Skeletal muscle satellite cell (primary cell): ENCODE data around the gene KLHL12.
"Not testable (repeated sequence)": the region's sequence is repeated elsewhere in the genome, so short reads cannot be mapped to it uniquely, and the experiment has no call there.

Experiments
- H3K27me3 ChIP-seq: 2 replicates; pipeline ENCODE4 v1.7.0; 2013; ENCODE audit warnings: low read length; ENCODE audit not compliant: control insufficient read depth, insufficient read depth
- H3K36me3 ChIP-seq: 2 replicates; pipeline ENCODE4 v1.7.0; 2013; ENCODE audit warnings: mild to moderate bottlenecking, control low read depth, low read length; ENCODE audit not compliant: insufficient read depth
- H3K4me1 ChIP-seq: 2 replicates; pipeline ENCODE4 v1.7.0; 2013; ENCODE audit warnings: low read length; ENCODE audit not compliant: control insufficient read depth, insufficient read depth
- H3K4me2 ChIP-seq: 2 replicates; pipeline ENCODE4 v1.7.0; 2013; ENCODE audit warnings: mild to moderate bottlenecking, low read length
- H3K4me3 ChIP-seq: 2 replicates; pipeline ENCODE4 v1.7.0; 2013; ENCODE audit warnings: low read length
- H3K9ac ChIP-seq: 2 replicates; pipeline ENCODE4 v1.7.0; 2013; ENCODE audit warnings: mild to moderate bottlenecking, low read depth, low read length, moderate library complexity
- H3K9me3 ChIP-seq: replicated peaks from 2 replicates; pipeline ENCODE4 v1.7.0; 2013; ENCODE audit warnings: mild to moderate bottlenecking, control low read depth, low read length

The KLHL12 gene

DNA sequence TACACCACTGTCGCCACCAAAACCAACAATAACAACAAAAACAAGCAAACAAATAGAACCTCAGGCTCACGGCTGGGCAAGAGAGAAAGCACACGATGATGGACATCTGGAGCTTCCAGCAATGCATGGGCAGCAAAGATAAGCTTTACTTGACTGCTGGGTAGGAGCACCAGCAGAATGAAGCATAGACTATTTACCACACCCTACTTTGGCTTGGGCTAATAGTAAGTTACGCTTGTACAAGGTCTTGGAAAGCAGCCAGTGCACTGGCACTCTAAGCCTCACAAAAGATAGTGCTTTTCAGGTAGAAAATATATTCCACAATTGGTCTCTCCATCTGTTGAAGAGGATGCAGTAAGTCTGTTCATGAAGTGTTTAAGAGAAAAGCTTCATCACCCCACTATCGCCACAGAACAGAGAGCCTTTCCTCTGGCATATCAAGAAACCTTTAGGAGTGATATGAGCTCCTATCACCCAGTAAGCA lies 17.4 kb upstream of the KLHL12 start:
- Histone ChIP-seq H3K36me3 (peaks cover 67% of the 10 kb centered on the region), H3K9me3 (no peaks in the 10 kb centered on the region), H3K4me3 (no peak overlapping the region), H3K4me1 (no peaks in the 10 kb centered on the region), H3K27me3 (no peaks in the 10 kb centered on the region), H3K9ac (no peak overlapping the region), H3K4me2 (no peak overlapping the region)

DNA sequence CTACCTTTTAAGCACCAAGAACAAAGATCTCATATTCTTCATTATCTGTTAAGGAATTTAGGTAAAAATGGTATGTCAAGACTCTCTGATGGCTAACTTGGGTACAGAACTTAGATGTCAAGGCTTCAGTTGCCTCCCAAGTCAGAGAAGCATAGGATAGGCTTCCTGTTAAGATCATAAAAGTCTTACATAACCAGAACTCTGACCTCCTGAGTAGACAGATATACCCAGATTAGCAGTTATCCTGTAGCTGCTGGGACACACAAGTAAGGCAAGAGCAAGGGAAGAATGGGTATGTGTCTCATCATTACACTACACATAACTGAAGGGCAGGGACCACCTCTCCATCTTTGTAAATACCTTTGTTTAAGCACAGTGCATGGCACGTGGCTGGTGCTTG lies 15.4 kb upstream of the KLHL12 start:
- Histone ChIP-seq H3K4me2 (no peak overlapping the region), H3K9ac (no peak overlapping the region), H3K4me3 (no peak overlapping the region), H3K36me3 (peaks cover 60% of the 10 kb centered on the region), H3K27me3 (no peaks in the 10 kb centered on the region), H3K9me3 (no peaks in the 10 kb centered on the region), H3K4me1 (no peaks in the 10 kb centered on the region)

DNA sequence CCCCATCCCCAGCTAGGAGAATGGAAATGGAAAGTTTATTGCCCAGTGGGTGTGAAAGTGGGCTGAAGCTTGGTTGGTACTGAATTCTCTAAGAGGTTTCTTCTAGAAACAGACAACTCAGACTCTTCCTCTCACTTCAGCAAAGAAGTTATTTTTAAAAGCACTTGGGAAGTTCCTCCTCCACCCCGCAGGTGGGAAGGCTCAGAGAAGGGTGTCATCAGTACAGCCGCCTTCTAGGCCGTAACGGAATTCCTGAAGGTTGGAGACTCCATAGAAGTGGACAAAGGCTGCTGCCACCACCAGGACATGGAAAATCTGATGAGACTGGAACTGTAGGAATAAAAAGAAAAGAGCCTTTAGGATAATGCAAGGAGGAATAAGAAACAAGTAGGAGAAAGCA lies 14.3 kb upstream of the KLHL12 start:
- Histone ChIP-seq H3K4me1 (no peaks in the 10 kb centered on the region), H3K9me3 (no peaks in the 10 kb centered on the region), H3K36me3 (peaks cover 59% of the 10 kb centered on the region), H3K9ac (no peak overlapping the region), H3K4me3 (no peak overlapping the region), H3K27me3 (no peaks in the 10 kb centered on the region), H3K4me2 (no peak overlapping the region)

DNA sequence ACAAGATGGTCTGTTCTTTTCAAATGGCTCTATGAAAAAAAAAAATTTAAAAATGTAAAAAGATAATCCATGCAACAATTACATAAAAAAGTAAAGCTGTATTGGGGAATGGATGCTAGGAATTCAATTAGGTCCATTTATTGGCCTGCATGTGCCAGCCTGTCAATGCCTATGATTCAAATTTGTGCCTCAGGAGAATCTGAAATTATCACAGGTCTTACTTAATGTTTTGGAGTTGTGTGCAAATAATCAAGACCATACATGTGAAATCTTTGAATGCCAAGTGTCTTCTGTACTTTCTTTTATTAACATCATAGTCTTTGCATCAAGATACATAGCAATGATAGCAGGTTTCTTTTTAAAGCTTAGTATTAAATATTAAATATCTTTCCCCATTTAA lies 13.5 kb upstream of the KLHL12 start:
- H3K27me3 ChIP-seq, result no peaks in the 10 kb centered on the region
- no peak overlapping the region for H3K9ac ChIP-seq
- H3K4me1 ChIP-seq, result no peaks in the 10 kb centered on the region
- H3K4me2 ChIP-seq, result no peak overlapping the region
- H3K36me3 ChIP-seq, result peaks cover 51% of the 10 kb centered on the region
- H3K4me3 ChIP-seq, result no peak overlapping the region
- H3K9me3 ChIP-seq, result no peaks in the 10 kb centered on the region

DNA sequence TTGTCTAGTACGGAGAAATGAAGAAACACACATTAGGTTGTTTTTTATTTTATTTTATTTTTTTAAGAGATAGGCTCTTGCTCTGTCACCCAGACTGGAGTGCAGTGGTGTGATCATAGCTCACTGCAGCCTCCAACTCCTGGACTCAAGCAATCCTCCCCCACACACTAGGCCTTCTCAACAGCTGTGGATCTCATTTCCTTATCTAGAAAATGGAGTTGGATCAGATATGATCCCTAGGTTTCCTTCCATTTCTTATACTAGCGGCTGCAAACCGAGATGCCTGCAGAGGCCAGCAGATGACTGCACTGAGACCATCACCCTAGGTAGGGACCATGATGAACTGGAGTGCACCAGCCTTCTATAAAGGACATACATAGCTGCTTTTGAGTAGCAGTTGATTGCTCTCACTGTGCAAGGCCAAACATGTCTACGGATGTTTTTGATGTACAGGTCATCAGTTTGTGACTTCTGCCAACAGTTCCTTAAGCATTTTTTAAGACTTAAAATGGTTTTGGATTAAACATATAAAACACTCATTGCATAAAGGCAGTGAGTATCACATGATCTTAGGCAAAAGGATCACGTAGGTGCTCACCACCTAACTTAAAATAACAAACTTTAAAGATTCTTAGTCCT lies 11.4 kb upstream of the KLHL12 start:
- Histone ChIP-seq H3K4me2 (no peak overlapping the region), H3K9me3 (no peaks in the 10 kb centered on the region), H3K27me3 (no peaks in the 10 kb centered on the region), H3K4me1 (no peaks in the 10 kb centered on the region), H3K4me3 (no peak overlapping the region), H3K36me3 (peaks cover 30% of the 10 kb centered on the region), H3K9ac (no peak overlapping the region)

DNA sequence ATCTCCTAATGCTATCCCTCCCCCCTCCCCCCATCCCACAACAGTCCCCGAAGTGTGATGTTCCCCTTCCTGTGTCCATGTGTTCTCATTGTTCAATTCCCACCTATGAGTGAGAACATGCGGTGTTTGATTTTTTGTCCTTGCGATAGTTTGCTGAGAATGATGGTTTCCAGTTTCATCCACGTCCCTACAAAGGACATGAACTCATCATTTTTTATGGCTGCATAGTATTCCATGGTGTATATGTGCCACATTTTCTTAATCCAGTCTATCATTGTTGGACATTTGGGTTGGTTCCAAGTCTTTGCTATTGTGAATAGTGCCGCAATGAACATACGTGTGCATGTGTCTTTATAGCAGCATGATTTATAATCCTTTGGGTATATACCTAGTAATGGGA lies 9.4 kb upstream of the KLHL12 start:
- peaks cover 12% of the 10 kb centered on the region for H3K36me3 ChIP-seq
- H3K27me3 ChIP-seq, H3K4me2 ChIP-seq, H3K4me3 ChIP-seq, H3K9me3 ChIP-seq, H3K4me1 ChIP-seq, H3K9ac ChIP-seq: not testable (repeated sequence)

DNA sequence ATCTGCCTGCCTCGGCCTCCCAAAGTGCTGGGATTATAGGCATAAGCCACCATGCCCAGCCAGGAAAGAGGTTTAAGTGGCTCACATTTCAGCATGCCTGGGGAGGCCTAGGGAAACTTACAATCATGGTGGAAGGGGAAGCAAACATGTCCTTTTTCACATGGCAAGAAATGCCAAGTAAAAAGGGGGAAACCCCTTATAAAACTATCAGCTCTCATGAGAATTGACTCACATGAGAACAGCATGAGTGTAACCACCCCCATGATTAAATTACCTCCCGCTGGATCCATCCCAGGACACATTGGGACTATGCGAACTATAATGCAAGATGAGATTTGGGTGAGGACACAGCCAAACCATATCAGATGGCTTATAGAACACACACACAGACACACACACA lies 8.8 kb upstream of the KLHL12 start:
- Histone ChIP-seq H3K9me3 (no peaks in the 10 kb centered on the region), H3K4me3 (no peak overlapping the region), H3K4me1 (no peaks in the 10 kb centered on the region), H3K4me2 (no peak overlapping the region), H3K27me3 (peaks cover 3% of the 10 kb centered on the region), H3K9ac (no peak overlapping the region), H3K36me3 (peaks cover 6% of the 10 kb centered on the region)

DNA sequence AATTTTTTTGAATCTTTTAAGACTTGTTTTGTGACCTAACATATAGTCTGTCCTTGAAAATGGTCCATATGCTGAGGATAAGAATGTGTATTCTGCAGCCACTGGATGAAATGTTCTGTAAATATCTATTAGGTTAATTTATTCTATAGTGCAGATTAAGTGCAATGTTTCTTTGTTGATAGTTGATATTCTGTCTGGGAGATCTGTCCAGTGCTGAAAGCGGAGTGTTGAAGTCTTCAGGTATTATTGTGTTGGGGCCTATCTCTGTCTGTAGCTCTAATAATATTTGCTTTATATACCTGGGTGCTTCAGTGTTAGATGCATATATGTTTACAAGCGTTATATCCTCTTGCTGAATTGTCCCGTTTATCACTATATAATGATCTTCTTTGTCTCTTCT lies 7.7 kb upstream of the KLHL12 start:
- no peak overlapping the region for H3K4me2 ChIP-seq
- no peaks in the 10 kb centered on the region for H3K4me1 ChIP-seq
- peaks cover 3% of the 10 kb centered on the region for H3K27me3 ChIP-seq
- H3K4me3 ChIP-seq, result no peak overlapping the region
- no peaks in the 10 kb centered on the region for H3K36me3 ChIP-seq
- H3K9me3 ChIP-seq, result no peaks in the 10 kb centered on the region
- H3K9ac ChIP-seq, result no peak overlapping the region

DNA sequence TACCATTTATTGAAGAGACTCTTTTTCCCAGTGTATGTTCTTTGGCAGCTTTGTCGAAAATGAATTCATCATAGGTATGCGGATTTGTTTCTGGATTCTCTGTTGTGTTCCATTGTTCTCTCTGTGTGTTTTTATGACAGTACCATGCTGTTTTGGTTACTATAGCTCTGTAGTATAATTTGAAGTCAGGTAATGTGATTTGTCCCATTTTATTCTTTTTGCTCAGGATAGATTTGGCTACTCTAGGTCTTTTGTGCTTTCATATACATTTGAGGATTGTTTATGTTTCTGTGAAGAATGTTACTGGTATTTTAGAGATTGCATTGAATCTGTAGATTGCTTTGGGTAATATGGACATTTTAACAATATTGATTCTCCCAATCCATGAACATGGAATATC lies 5.4 kb upstream of the KLHL12 start:
- no peaks in the 10 kb centered on the region for H3K36me3 ChIP-seq
- peaks cover 3% of the 10 kb centered on the region for H3K27me3 ChIP-seq
- H3K9ac ChIP-seq, result no peak overlapping the region
- H3K4me1 ChIP-seq, result no peaks in the 10 kb centered on the region
- no peaks in the 10 kb centered on the region for H3K9me3 ChIP-seq
- no peak overlapping the region for H3K4me2 ChIP-seq
- H3K4me3 ChIP-seq, result no peak overlapping the region

DNA sequence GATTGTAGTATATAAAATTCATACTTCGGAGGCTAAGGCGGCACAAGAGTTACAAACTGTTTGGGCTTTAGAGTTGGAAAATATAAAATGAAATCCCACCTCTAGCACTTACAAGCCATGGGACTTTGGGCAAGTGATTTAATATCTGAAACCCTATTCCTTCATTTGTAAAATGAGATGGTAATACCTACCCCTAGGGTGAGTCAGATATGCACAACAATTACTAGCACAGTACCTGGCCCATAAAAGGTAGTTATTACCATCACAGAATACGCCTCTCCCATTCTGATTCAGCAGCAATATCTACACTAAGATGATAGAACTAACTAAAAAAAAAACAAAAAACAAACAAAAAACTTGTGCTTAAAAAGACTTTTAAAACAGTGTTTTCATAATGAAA lies 3.5 kb downstream of the KLHL12 start:
- Histone ChIP-seq H3K9me3 (no peaks in the 10 kb centered on the region), H3K27me3 (no peaks in the 10 kb centered on the region), H3K4me3 (no peak overlapping the region), H3K4me2 (no peak overlapping the region), H3K36me3 (peaks cover 14% of the 10 kb centered on the region), H3K4me1 (peaks cover 8% of the 10 kb centered on the region), H3K9ac (no peak overlapping the region)

DNA sequence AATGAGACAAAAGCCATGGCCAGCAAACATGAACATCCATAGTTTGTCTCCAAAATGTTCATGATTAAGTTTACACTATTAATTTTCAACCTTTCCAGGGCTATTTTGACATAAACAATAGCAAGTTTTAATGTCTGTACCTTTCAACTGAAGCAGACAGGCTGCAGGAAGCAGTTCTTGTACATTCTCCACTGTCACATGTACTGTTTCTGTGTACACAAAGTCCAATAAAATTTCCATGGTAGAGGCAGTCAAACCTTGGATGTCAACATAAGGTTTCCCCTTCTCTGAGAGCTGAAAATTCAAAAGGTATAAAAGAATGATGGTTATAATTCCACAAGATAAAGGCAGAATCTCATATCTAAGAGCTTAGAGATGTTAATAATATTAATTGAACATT lies 7.4 kb downstream of the KLHL12 start:
- H3K4me2 ChIP-seq, result no peak overlapping the region
- H3K9me3 ChIP-seq, result no peaks in the 10 kb centered on the region
- H3K4me1 ChIP-seq, result no peaks in the 10 kb centered on the region
- H3K27me3 ChIP-seq, result no peaks in the 10 kb centered on the region
- no peak overlapping the region for H3K4me3 ChIP-seq
- no peak overlapping the region for H3K9ac ChIP-seq
- peaks cover 44% of the 10 kb centered on the region for H3K36me3 ChIP-seq

DNA sequence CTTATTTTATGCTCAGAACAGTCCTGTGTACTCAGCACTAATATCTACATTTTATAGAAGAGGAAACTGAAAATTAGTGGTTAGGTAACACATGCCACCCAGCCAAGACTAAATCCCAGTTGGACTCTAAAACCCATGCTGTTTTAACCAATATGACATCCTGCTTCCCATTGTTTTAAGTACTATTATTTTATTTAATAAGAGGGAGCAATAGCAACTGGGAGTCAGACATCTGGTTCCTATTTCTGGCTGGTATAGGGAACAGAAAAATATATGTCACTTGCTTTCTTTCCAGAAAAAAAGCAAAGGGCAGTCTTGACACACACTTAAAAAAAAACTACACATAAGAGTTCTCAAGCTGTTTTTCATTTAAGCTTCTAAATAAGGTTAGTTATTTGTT lies 11.9 kb downstream of the KLHL12 start:
- Histone ChIP-seq H3K27me3 (no peaks in the 10 kb centered on the region), H3K9me3 (no peaks in the 10 kb centered on the region), H3K4me3 (no peak overlapping the region), H3K4me1 (no peaks in the 10 kb centered on the region), H3K36me3 (peaks cover 65% of the 10 kb centered on the region), H3K4me2 (no peak overlapping the region), H3K9ac (no peak overlapping the region)
